H1 (cell line): ENCODE data around the gene DOCK3. TPM values are rescaled to one million over a fixed set of nuclear protein-coding genes. Genes with fewer than 3 reads are reported as not detected.

Experiments
- CTCF ChIA-PET: fragments of 300-600 bp; sonication (Branson Sonifier 250); formaldehyde crosslinking; loops from one replicate; lab custom pipeline; 2021; ENCODE audit not compliant: partially characterized antibody; lab: Charles Lee
- POLR2A ChIA-PET: fragments of 300-600 bp; sonication (Branson Sonifier 250); formaldehyde crosslinking; loops from one replicate; lab custom pipeline; 2021; ENCODE audit warnings: inconsistent platforms; ENCODE audit not compliant: partially characterized antibody; lab: Charles Lee
- DNase-seq, 2 experiments: peaks; one replicate each; pipeline versions ENCODE4 v3.0.0 to v3.0.0-alpha.2; 2010 to 2022; ENCODE audit warnings: low spot score in 2 of 2, low read depth in 1 of 2, mixed read lengths in 1 of 2
- FAIRE-seq: peaks from 2 replicates; lab custom pipeline; 2011; peaks lifted over from hg19 to GRCh38; lab: Jason Lieb, UNC
- H2AFZ ChIP-seq: 2 replicates; pipeline ENCODE4 v1.8.1; 2012; ENCODE audit warnings: low read length, inconsistent platforms
- H2AK5ac ChIP-seq: 2 replicates; pipeline ENCODE4 v1.6.1; 2013; ENCODE audit warnings: low read depth, low read length
- H2BK120ac ChIP-seq: replicated peaks from 2 replicates; pipeline ENCODE3; 2013; ENCODE audit warnings: low read depth, low read length, inconsistent platforms
- H2BK12ac ChIP-seq: 2 replicates; pipeline ENCODE4 v1.6.1; 2013; ENCODE audit warnings: low read depth, low read length
- H2BK15ac ChIP-seq: 2 replicates; pipeline ENCODE4 v1.6.1; 2013; ENCODE audit warnings: low read length
- H2BK20ac ChIP-seq: 2 replicates; pipeline ENCODE4 v1.6.1; 2013; ENCODE audit warnings: low read length
- H2BK5ac ChIP-seq: 2 replicates; pipeline ENCODE4 v1.6.1; 2013; ENCODE audit warnings: low read depth, low read length
- H3K14ac ChIP-seq: 2 replicates; pipeline ENCODE4 v1.6.1; 2013; ENCODE audit warnings: inconsistent platforms; ENCODE audit not compliant: insufficient read length
- H3K18ac ChIP-seq: 2 replicates; pipeline ENCODE4 v1.6.1; 2013; ENCODE audit warnings: low read length; ENCODE audit errors: extremely low read depth
- H3K23ac ChIP-seq: 2 replicates; pipeline ENCODE4 v1.6.1; 2013; ENCODE audit warnings: inconsistent platforms; ENCODE audit not compliant: insufficient read length
- H3K23me2 ChIP-seq: 2 replicates; pipeline ENCODE4 v1.6.1; 2013; ENCODE audit warnings: low read depth, low read length
- H3K27ac ChIP-seq: 2 replicates; pipeline ENCODE4 v1.6.1; 2011; ENCODE audit warnings: low read depth, low read length, inconsistent platforms
- H3K27me3 ChIP-seq, 4 experiments: replicated peaks in 1 of 4; 1 replicate in 1 of 4; 2 replicates in 3 of 4; pipeline versions ENCODE4 v1.6.1 to v1.8.1; 2011 to 2013; ENCODE audit warnings: low read length in 3 of 4, mild to moderate bottlenecking in 3 of 4, inconsistent platforms in 2 of 4, mixed read lengths in 2 of 4, moderate library complexity in 1 of 4; ENCODE audit not compliant: control insufficient read depth in 3 of 4, insufficient read depth in 3 of 4; ENCODE audit errors: extremely low read depth in 1 of 4
- H3K36me3 ChIP-seq, 4 experiments: 2 replicates each; pipeline versions ENCODE4 v1.6.1 to v1.8.1; 2011 to 2013; ENCODE audit warnings: mild to moderate bottlenecking in 4 of 4, low read length in 3 of 4, moderate library complexity in 2 of 4, control low read depth in 1 of 4, inconsistent platforms in 1 of 4; ENCODE audit not compliant: insufficient read depth in 4 of 4, control insufficient read depth in 2 of 4
- H3K4ac ChIP-seq: replicated peaks from 2 replicates; pipeline ENCODE3; 2013; ENCODE audit warnings: low read length, low read depth, mixed read lengths, inconsistent platforms; ENCODE audit not compliant: insufficient read length
- H3K4me1 ChIP-seq, 4 experiments: replicated peaks in 1 of 4; 1 replicate in 1 of 4; 2 replicates in 3 of 4; pipeline versions ENCODE4 v1.6.1 to v1.8.1; 2011 to 2013; ENCODE audit warnings: low read length in 3 of 4, inconsistent platforms in 2 of 4, mixed read lengths in 1 of 4; ENCODE audit not compliant: insufficient read depth in 4 of 4, control insufficient read depth in 3 of 4
- H3K4me2 ChIP-seq, 2 experiments: 2 replicates each; pipeline versions ENCODE4 v1.6.1 to v1.8.1; 2011 to 2013; ENCODE audit warnings: low read depth in 2 of 2, low read length in 2 of 2, control low read depth in 1 of 2, inconsistent platforms in 1 of 2, mild to moderate bottlenecking in 1 of 2; ENCODE audit not compliant: insufficient read depth in 1 of 2
- H3K4me3 ChIP-seq, 4 experiments: fragments of 200-600, 300-600 bp in 1 of 4; sonication (generic), shearing (Covaris generic), sonication (Bioruptor Twin) in 1 of 4; 2 replicates each; pipeline versions ENCODE4 v1.5.1 to v1.8.1; 2011 to 2016; ENCODE audit warnings: low read length in 4 of 4, low read depth in 3 of 4, control low read depth in 2 of 4, inconsistent platforms in 2 of 4, mild to moderate bottlenecking in 2 of 4, mixed read lengths in 1 of 4, moderate library complexity in 1 of 4; ENCODE audit not compliant: insufficient read depth in 2 of 4; ENCODE audit errors: extremely low read depth in 1 of 4
- H3K56ac ChIP-seq: replicated peaks from 2 replicates; pipeline ENCODE3; 2013; ENCODE audit warnings: low read depth, mild to moderate bottlenecking, mixed read lengths, low read length, inconsistent platforms; ENCODE audit not compliant: insufficient read length
- H3K79me1 ChIP-seq: 2 replicates; pipeline ENCODE4 v1.6.1; 2013; ENCODE audit warnings: low read depth, low read length, control low read depth
- H3K79me2 ChIP-seq, 2 experiments: 2 replicates each; pipeline versions ENCODE4 v1.6.1 to v1.8.1; 2012 to 2013; ENCODE audit warnings: low read length in 2 of 2, mild to moderate bottlenecking in 2 of 2, inconsistent platforms in 1 of 2; ENCODE audit not compliant: insufficient read depth in 2 of 2, control insufficient read depth in 1 of 2
- H3K9ac ChIP-seq, 4 experiments: replicated peaks in 1 of 4; 1 replicate in 1 of 4; 2 replicates in 3 of 4; pipeline versions ENCODE4 v1.6.1 to v1.8.1; 2011 to 2013; ENCODE audit warnings: low read depth in 3 of 4, low read length in 3 of 4, control low read depth in 2 of 4, mild to moderate bottlenecking in 2 of 4, moderate library complexity in 2 of 4, inconsistent platforms in 1 of 4; ENCODE audit errors: extremely low read depth in 1 of 4
- H3K9me3 ChIP-seq, 2 experiments: 2 replicates each; pipeline versions ENCODE4 v1.6.1 to v1.8.1; 2012 to 2013; ENCODE audit warnings: mild to moderate bottlenecking in 2 of 2, moderate library complexity in 2 of 2, control low read depth in 1 of 2, inconsistent platforms in 1 of 2, low read depth in 1 of 2, low read length in 1 of 2, mixed read lengths in 1 of 2; ENCODE audit not compliant: insufficient read depth in 2 of 2
- H4K20me1 ChIP-seq, 2 experiments: replicated peaks in 1 of 2; 2 replicates each; pipeline versions ENCODE3 to v1.8.1; 2011 to 2013; ENCODE audit warnings: inconsistent platforms in 2 of 2, low read length in 2 of 2, mild to moderate bottlenecking in 1 of 2; ENCODE audit not compliant: insufficient read depth in 2 of 2, control insufficient read depth in 1 of 2
- H4K5ac ChIP-seq: 2 replicates; pipeline ENCODE4 v1.6.1; 2013; ENCODE audit warnings: low read length, low read depth, mixed read lengths, inconsistent platforms; ENCODE audit not compliant: insufficient read length
- H4K8ac ChIP-seq: 2 replicates; pipeline ENCODE4 v1.8.0; 2013; ENCODE audit warnings: mild to moderate bottlenecking, moderate library complexity, low read length, inconsistent platforms; ENCODE audit not compliant: insufficient read depth; ENCODE audit errors: extremely low read depth
- H4K91ac ChIP-seq: replicated peaks from 2 replicates; pipeline ENCODE3; 2013; ENCODE audit warnings: low read length, mixed read lengths, inconsistent platforms; ENCODE audit not compliant: insufficient read length
- ASH2L ChIP-seq: fragments of 200-600, 300-600 bp; sonication (generic); IDR thresholded peaks from one replicate; pipeline ENCODE4 v1.7.1; 2017; ENCODE audit warnings: low read length
- CBX8 ChIP-seq: fragments of 300-800, 300-1000 bp; sonication (generic); IDR thresholded peaks from 2 replicates; pipeline ENCODE4 v1.7.1; 2016; ENCODE audit warnings: low read depth, low read length, borderline replicate concordance
- CTBP2 ChIP-seq: IDR thresholded peaks from 2 replicates; pipeline ENCODE4 v1.7.0; 2011; ENCODE audit warnings: borderline replicate concordance, mild to moderate bottlenecking, moderate library complexity, mixed read lengths, low read length; ENCODE audit not compliant: insufficient read depth, insufficient read length
- EZH2 ChIP-seq: fragments of 200-600 bp; sonication (generic); IDR thresholded peaks from 2 replicates; pipeline ENCODE4 v1.7.1; 2012; ENCODE audit warnings: low read depth, mild to moderate bottlenecking, moderate library complexity, low read length, inconsistent platforms; ENCODE audit not compliant: severe bottlenecking
- GABPA ChIP-seq: IDR thresholded peaks from 2 replicates; pipeline ENCODE4 v1.6.1; 2011; ENCODE audit warnings: mild to moderate bottlenecking, low read length, moderate library complexity, borderline replicate concordance; ENCODE audit not compliant: insufficient read depth
- GTF2F1 ChIP-seq: IDR thresholded peaks from 2 replicates; pipeline ENCODE4 v1.6.1; 2012; ENCODE audit warnings: low read depth, low read length, improper control_type of control experiment, borderline replicate concordance
- KDM1A ChIP-seq: fragments of 200-600, 300-600 bp; sonication (generic); IDR thresholded peaks from 2 replicates; pipeline ENCODE4 v1.7.1; 2016; ENCODE audit warnings: mild to moderate bottlenecking, low read length, borderline replicate concordance
- NRF1 ChIP-seq: IDR thresholded peaks from 2 replicates; pipeline ENCODE4 v1.6.1; 2011; ENCODE audit warnings: mild to moderate bottlenecking, low read depth, low read length, improper control_type of control experiment
- SIN3A ChIP-seq, 2 experiments: IDR thresholded peaks in 1 of 2; conservative IDR thresholded peaks in 1 of 2; 2 replicates each; pipeline ENCODE4 v1.6.1; 2011 to 2012; ENCODE audit warnings: low read length in 2 of 2, improper control_type of control experiment in 1 of 2, low read depth in 1 of 2, mild to moderate bottlenecking in 1 of 2
- WGBS, 2 experiments: shearing (Covaris generic) in 1 of 2; methylation state at CpG; one replicate each; pipeline versions ENCODE4 v1.1.6 to v1.1.7; 2013 to 2015; ENCODE audit warnings: low lambda C conversion rate in 2 of 2, mixed read lengths in 2 of 2, inconsistent platforms in 1 of 2, low coverage in 1 of 2, missing lambda C conversion rate in 1 of 2; ENCODE audit not compliant: insufficient replicate concordance in 2 of 2, insufficient coverage in 1 of 2, insufficient read length in 1 of 2; ENCODE audit errors: extremely low coverage in 1 of 2, missing lambda C conversion rate in 1 of 2; 5-methylcytosine and 5-hydroxymethylcytosine counted together
- polyA plus RNA-seq, 7 experiments: library from polyadenylated mRNA; depleted of rRNA in 3 of 7; stranded (reverse) in 5 of 7; unstranded in 2 of 7; fragments of >200 nt in 5 of 7; fragments of 200-250 nt in 2 of 7; gene quantifications; 1 replicate in 5 of 7; 2 replicates in 1 of 7; 4 replicates in 1 of 7; pipeline versions ENCODE4 v1.2.1 to v1.2.3, GENCODE V29; 2011 to 2013; ENCODE audit warnings: missing spikeins in 2 of 7, mixed read lengths in 2 of 7
- total RNA-seq: library from RNA; stranded (reverse); fragmentation: NEBNext Ultra II Directional; extraction: Animal tissue kit (Norgen Biotek cat#: 25700); gene quantifications from 2 replicates; pipeline ENCODE4 v1.2.1, GENCODE V29; 2021

DOCK3 gene
- total and polyA plus RNA-seq, 2 of the 8 experiments (the other 6 are each of a cell fraction or from before 2014, with no cell fraction given), result 2.7 to 5.0 TPM

DNA sequence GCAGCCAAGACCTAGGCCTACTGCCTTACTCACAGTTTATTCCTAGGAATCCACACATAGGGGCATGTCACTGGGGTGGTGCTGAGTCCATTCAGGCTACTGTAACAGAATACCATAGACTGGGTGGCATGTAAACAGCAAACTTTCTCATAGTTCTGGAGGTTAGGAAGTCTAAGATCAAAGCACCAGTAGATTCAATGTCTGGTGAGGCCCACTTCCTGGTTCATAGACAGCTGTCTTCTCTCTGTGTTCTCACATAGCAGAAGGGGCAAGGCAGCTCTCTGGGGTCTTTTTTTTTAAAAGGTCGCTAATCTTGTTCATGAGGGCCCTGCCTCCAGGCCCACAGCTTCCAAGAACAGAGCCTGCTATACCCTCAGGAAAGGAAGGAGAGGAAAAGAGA is 596.4 kb downstream of the DOCK3 start:
- Histone ChIP-seq H3K18ac (no peak overlapping the region), H4K20me1 (no peaks in the 10 kb centered on the region), H3K79me2 (no peaks in the 10 kb centered on the region), H3K14ac (no peak overlapping the region), H4K91ac (no peak overlapping the region), H2BK120ac (no peak overlapping the region), H3K79me1 (no peaks in the 10 kb centered on the region), H3K4me3 (no peak overlapping the region), H2BK12ac (no peak overlapping the region), H4K5ac (no peak overlapping the region), H4K8ac (no peak overlapping the region), H3K9me3 (no peaks in the 10 kb centered on the region), H3K4me1 (no peaks in the 10 kb centered on the region), H3K23ac (no peak overlapping the region), H3K27ac (no peak overlapping the region), H2AFZ (no peak overlapping the region), H3K23me2 (no peaks in the 10 kb centered on the region), H2AK5ac (no peak overlapping the region), H3K4me2 (no peak overlapping the region), H3K27me3 (no peaks in the 10 kb centered on the region), H2BK20ac (no peak overlapping the region), H3K4ac (no peak overlapping the region), H2BK15ac (no peak overlapping the region), H3K36me3 (no peaks in the 10 kb centered on the region), H2BK5ac (no peak overlapping the region), H3K9ac (no peak overlapping the region), H3K56ac (no peak overlapping the region)
- ChIA-PET POLR2A (interaction anchor here (0.6 kb wide), 1 partner anchor 389 kb away, joined by 3 read pairs; no protein-coding TSS in a partner anchor), CTCF (interaction anchor here (0.7 to 1.5 kb wide), 3 partner anchors 39 to 644 kb away, joined by 3 to 4 read pairs (median 3); no protein-coding TSS in a partner anchor)
- no peak for TF ChIP-seq KDM1A
- no peak for TF ChIP-seq CTBP2
- no peak for TF ChIP-seq NRF1
- TF ChIP-seq GTF2F1, result no peak
- TF ChIP-seq CBX8, result no peak
- TF ChIP-seq GABPA, result no peak
- no peak for TF ChIP-seq SIN3A (conservative IDR thresholded peaks at IDR 0.05 in 1 of 2, IDR thresholded peaks at IDR 0.05 in 1 of 2; ENCODE audit: low read depth in 1 of 2, low read length in 2 of 2)
- no peak for TF ChIP-seq ASH2L
- no peak for TF ChIP-seq EZH2
- no peak for FAIRE-seq
- DNase-seq, result no peak
- 78% methylated on average over 1 of the region's 1 CpG; no CpG with 5 or more reads in 1 of the 2 experiments for WGBS, 2 experiments
